Peyer's patch (tissue), 4 donors: ENCODE measurements around the gene MXD4.

Experiments used
- CTCF ChIP-seq, 6 experiments: fragments of 450-650 bp in 4 of 6; fragments of 200-600 bp in 2 of 6; sonication (generic) in 1 of 6; IDR thresholded peaks; one replicate each; pipeline ENCODE4 v1.5.1; 2017 to 2019; ENCODE audit warnings: antibody characterized with exemption in 6 of 6, mild to moderate bottlenecking in 3 of 6, moderate library complexity in 1 of 6
- POLR2A ChIP-seq, 2 donors: fragments of 450-650 bp; IDR thresholded peaks; one replicate each; pipeline ENCODE4 v1.5.1; 2017; ENCODE audit warnings: antibody characterized with exemption in 2 of 2, mild to moderate bottlenecking in 2 of 2, moderate library complexity in 2 of 2

GRCh38 chr4:2245787-2246275 is 16.1 kb downstream of the MXD4 start:
- TF ChIP-seq CTCF (IDR thresholded peaks at IDR 0.05) (no peak), POLR2A (IDR thresholded peaks at IDR 0.05) (no peak)
